ENCODE measurements around the gene PLEKHG1. TPM values are rescaled to one million over a fixed set of nuclear protein-coding genes. Genes with fewer than 3 reads are reported as not detected.

PLEKHG1 gene
- total RNA-seq, 2 donors from 2014 or later: 1.5 to 2.4 TPM

- H3K27ac Mint-ChIP-seq: no peak overlapping the region
- Histone ChIP-seq H3K27ac (ENCODE audit: low read depth, low read length) (no peak overlapping the region), H3K4me3 (ENCODE audit: low read length) (no peak overlapping the region), H3K9me3 (ENCODE audit: control insufficient read depth, low read length) (no peaks in the 10 kb centered on the region), H3K36me3 (ENCODE audit: control insufficient read depth, insufficient read depth, low read length) (no peaks in the 10 kb centered on the region), H3K9ac (ENCODE audit: extremely low read depth, low read length, poor library complexity, severe bottlenecking) (no peak overlapping the region), H3K27me3 (ENCODE audit: control insufficient read depth, insufficient read depth, low read length, poor library complexity, severe bottlenecking) (peaks cover 5% of the 10 kb centered on the region), H3K4me1 (ENCODE audit: control insufficient read depth, insufficient read depth, low read length) (no peaks in the 10 kb centered on the region)
- no peaks in the 10 kb centered on the region for H3K9me3 Mint-ChIP-seq
- peaks cover 2% of the 10 kb centered on the region for H3K27me3 Mint-ChIP-seq (ENCODE audit: insufficient read depth)
- H3K4me3 Mint-ChIP-seq: no peak overlapping the region
- H3K4me1 Mint-ChIP-seq: no peaks in the 10 kb centered on the region
- DNase-seq: no peak
- no peaks in the 10 kb centered on the region for H3K36me3 Mint-ChIP-seq (ENCODE audit: low read depth)
- TF ChIP-seq CTCF (conservative IDR thresholded peaks at IDR 0.05): no peak
These were observed 33.2 kb upstream of the PLEKHG1 start for GRCh38 chr6:150566486-150566885.

- Histone ChIP-seq H3K4me1 (ENCODE audit: control insufficient read depth, insufficient read depth, low read length) (no peaks in the 10 kb centered on the region), H3K9me3 (ENCODE audit: control insufficient read depth, low read length) (no peaks in the 10 kb centered on the region), H3K4me3 (ENCODE audit: low read length) (no peak overlapping the region), H3K27ac (ENCODE audit: low read depth, low read length) (peak overlapping the region; percentile 22), H3K27me3 (ENCODE audit: control insufficient read depth, insufficient read depth, low read length, poor library complexity, severe bottlenecking) (peaks cover 5% of the 10 kb centered on the region), H3K36me3 (ENCODE audit: control insufficient read depth, insufficient read depth, low read length) (no peaks in the 10 kb centered on the region), H3K9ac (ENCODE audit: extremely low read depth, low read length, poor library complexity, severe bottlenecking) (no peak overlapping the region)
- WGBS, 2 experiments (ENCODE audit: insufficient coverage in 1 of 2, insufficient read length in 1 of 2): 87 to 100% methylated on average over 2 to 3 of the region's 3 CpGs
- no peak for DNase-seq
- TF ChIP-seq CTCF (conservative IDR thresholded peaks at IDR 0.05): no peak
- H3K4me1 Mint-ChIP-seq: no peaks in the 10 kb centered on the region
- peaks cover 2% of the 10 kb centered on the region for H3K27me3 Mint-ChIP-seq (ENCODE audit: insufficient read depth)
- no peaks in the 10 kb centered on the region for H3K9me3 Mint-ChIP-seq
- H3K4me3 Mint-ChIP-seq: no peak overlapping the region
- H3K27ac Mint-ChIP-seq: no peak overlapping the region
- H3K36me3 Mint-ChIP-seq (ENCODE audit: low read depth): no peaks in the 10 kb centered on the region
These were observed 32.3 kb upstream of the PLEKHG1 start for GRCh38 chr6:150567380-150567779.

GRCh38 chr6:150567823-150568383 lies 31.8 kb upstream of the PLEKHG1 start:
- Mint-ChIP-seq H3K9me3 (no peaks in the 10 kb centered on the region), H3K27me3 (ENCODE audit: insufficient read depth) (peaks cover 2% of the 10 kb centered on the region), H3K36me3 (ENCODE audit: low read depth) (no peaks in the 10 kb centered on the region), H3K4me3 (no peak overlapping the region), H3K4me1 (peaks cover 2% of the 10 kb centered on the region), H3K27ac (no peak overlapping the region)
- Histone ChIP-seq H3K4me1 (ENCODE audit: control insufficient read depth, insufficient read depth, low read length) (peaks cover under 1% of the 10 kb centered on the region), H3K36me3 (ENCODE audit: control insufficient read depth, insufficient read depth, low read length) (no peaks in the 10 kb centered on the region), H3K4me3 (ENCODE audit: low read length) (no peak overlapping the region), H3K27me3 (ENCODE audit: control insufficient read depth, insufficient read depth, low read length, poor library complexity, severe bottlenecking) (peaks cover 5% of the 10 kb centered on the region), H3K9me3 (ENCODE audit: control insufficient read depth, low read length) (no peaks in the 10 kb centered on the region), H3K27ac (ENCODE audit: low read depth, low read length) (peak overlapping the region; percentile 22), H3K9ac (ENCODE audit: extremely low read depth, low read length, poor library complexity, severe bottlenecking) (no peak overlapping the region)
- no peak for TF ChIP-seq CTCF (conservative IDR thresholded peaks at IDR 0.05)
- no peak for DNase-seq
- 90% methylated on average over 2 to 3 of the region's 3 CpGs for WGBS, 2 experiments (ENCODE audit: insufficient coverage in 1 of 2, insufficient read length in 1 of 2)
